ENCODE results near the gene FBXO3. TPM values are rescaled to one million over a fixed set of nuclear protein-coding genes. Genes with fewer than 3 reads are reported as not detected.
A peak's percentile ranks its signal among the peaks of the same experiment; 100 is the strongest.

FBXO3 gene
- total RNA-seq, 1 donor from 2014 or later, result 61.0 TPM

GRCh38 chr11:33696931-33697638, 77.2 kb downstream of the FBXO3 start:
- no peak overlapping the region for H3K27ac ChIP-seq
- H3F3A ChIP-seq (ENCODE audit: low read depth), result no peaks in the 10 kb centered on the region
- no peaks in the 10 kb centered on the region for H3K36me3 ChIP-seq
- no peak overlapping the region for H2AFZ ChIP-seq (replicated peaks)
- peaks cover 24% of the 10 kb centered on the region for H3K4me1 ChIP-seq
- no peaks in the 10 kb centered on the region for H3K9me3 ChIP-seq (ENCODE audit: low read depth)
- H3K27me3 ChIP-seq, result peaks cover 13% of the 10 kb centered on the region
- no peak for DNase-seq (ENCODE audit: low spot score)
- no peak overlapping the region for H3K9ac ChIP-seq
- H3K4me3 ChIP-seq, result no peak overlapping the region
- no peak overlapping the region for H3K4me2 ChIP-seq
- H3K27ac Mint-ChIP-seq, result peak overlapping the region; percentile 4
- H3K27me3 Mint-ChIP-seq (ENCODE audit: insufficient read depth, low read depth), result peaks cover 8% of the 10 kb centered on the region
- TF ChIP-seq EZH2 (IDR thresholded peaks at IDR 0.05) (no peak), CTCF (IDR thresholded peaks at IDR 0.05) (no peak), EZH2phosphoT487 (IDR thresholded peaks at IDR 0.05) (no peak)
- no peaks in the 10 kb centered on the region for H3K9me3 Mint-ChIP-seq
- no peaks in the 10 kb centered on the region for H3K79me2 ChIP-seq (ENCODE audit: low read depth)
- no peak overlapping the region for H3K4me3 Mint-ChIP-seq
- peaks cover 62% of the 10 kb centered on the region for H3K4me1 Mint-ChIP-seq
- no peaks in the 10 kb centered on the region for H3K36me3 Mint-ChIP-seq
- H4K20me1 ChIP-seq (ENCODE audit: low read depth), result no peaks in the 10 kb centered on the region

GRCh38 chr11:33696411-33696810, 77.9 kb downstream of the FBXO3 start:
- Histone ChIP-seq H3K79me2 (ENCODE audit: low read depth) (no peaks in the 10 kb centered on the region), H3K27me3 (peaks cover 13% of the 10 kb centered on the region), H3K9ac (no peak overlapping the region), H3K27ac (no peak overlapping the region), H3F3A (ENCODE audit: low read depth) (no peaks in the 10 kb centered on the region), H3K4me2 (no peak overlapping the region), H3K9me3 (ENCODE audit: low read depth) (no peaks in the 10 kb centered on the region), H3K4me1 (peaks cover 30% of the 10 kb centered on the region), H2AFZ (replicated peaks) (no peak overlapping the region), H3K4me3 (no peak overlapping the region), H4K20me1 (ENCODE audit: low read depth) (no peaks in the 10 kb centered on the region), H3K36me3 (no peaks in the 10 kb centered on the region)
- Mint-ChIP-seq H3K36me3 (no peaks in the 10 kb centered on the region), H3K4me1 (peaks cover 62% of the 10 kb centered on the region), H3K27ac (peak overlapping the region; percentile 15), H3K27me3 (ENCODE audit: insufficient read depth, low read depth) (peaks cover 8% of the 10 kb centered on the region), H3K4me3 (no peak overlapping the region), H3K9me3 (no peaks in the 10 kb centered on the region)
- no peak for TF ChIP-seq EZH2 (IDR thresholded peaks at IDR 0.05)
- TF ChIP-seq CTCF (IDR thresholded peaks at IDR 0.05), result no peak
- no peak for DNase-seq (ENCODE audit: low spot score)

- no peaks in the 10 kb centered on the region for H3K9me3 ChIP-seq (ENCODE audit: low read depth)
- H3K9ac ChIP-seq, result no peak overlapping the region
- Mint-ChIP-seq H3K36me3 (no peaks in the 10 kb centered on the region), H3K27me3 (ENCODE audit: insufficient read depth, low read depth) (peaks cover 9% of the 10 kb centered on the region), H3K9me3 (no peaks in the 10 kb centered on the region), H3K27ac (peak overlapping the region; percentile 88), H3K4me3 (no peak overlapping the region), H3K4me1 (peaks cover 59% of the 10 kb centered on the region)
- no peak overlapping the region for H3K27ac ChIP-seq
- no peak overlapping the region for H3K4me2 ChIP-seq
- H3K4me3 ChIP-seq, result no peak overlapping the region
- no peaks in the 10 kb centered on the region for H3K79me2 ChIP-seq (ENCODE audit: low read depth)
- TF ChIP-seq EZH2phosphoT487 (IDR thresholded peaks at IDR 0.05), result no peak
- TF ChIP-seq CTCF (IDR thresholded peaks at IDR 0.05), result no peak
- no peak for TF ChIP-seq EZH2 (IDR thresholded peaks at IDR 0.05)
- H3K27me3 ChIP-seq, result peaks cover 13% of the 10 kb centered on the region
- no peaks in the 10 kb centered on the region for H3K36me3 ChIP-seq
- peaks cover 27% of the 10 kb centered on the region for H3K4me1 ChIP-seq
- no peak for DNase-seq (ENCODE audit: low spot score)
- no peaks in the 10 kb centered on the region for H3F3A ChIP-seq (ENCODE audit: low read depth)
- H4K20me1 ChIP-seq (ENCODE audit: low read depth), result no peaks in the 10 kb centered on the region
- no peak overlapping the region for H2AFZ ChIP-seq (replicated peaks)
Observed at GRCh38 chr11:33695051-33695566, 79.2 kb downstream of the FBXO3 start.
